Mesenchymal stem cell (in vitro differentiated cells and primary cell): ENCODE results near the gene GRB2. TPM values are rescaled to one million over a fixed set of nuclear protein-coding genes. Genes with fewer than 3 reads are reported as not detected.

Experiments used
- DNase-seq: peaks from one replicate; pipeline ENCODE4 v3.0.0-alpha.2; 2013
- H2AFZ ChIP-seq: one replicate; pipeline ENCODE4 v1.6.1; 2013; ENCODE audit warnings: low read depth, mild to moderate bottlenecking, control low read depth, inconsistent platforms, low read length, moderate library complexity
- H2AK5ac ChIP-seq: 2 replicates; pipeline ENCODE4 v1.6.1; 2013; ENCODE audit warnings: low read length, moderate library complexity, mild to moderate bottlenecking, inconsistent platforms; ENCODE audit not compliant: severe bottlenecking
- H2BK120ac ChIP-seq: one replicate; pipeline ENCODE4 v1.6.1; 2013; ENCODE audit warnings: low read depth, mild to moderate bottlenecking, inconsistent platforms, low read length, moderate library complexity
- H2BK12ac ChIP-seq, 2 experiments: one replicate each; pipeline ENCODE4 v1.6.1; 2013; ENCODE audit warnings: inconsistent platforms in 2 of 2, low read length in 2 of 2, mild to moderate bottlenecking in 2 of 2, moderate library complexity in 2 of 2, control low read depth in 1 of 2
- H2BK15ac ChIP-seq: one replicate; pipeline ENCODE4 v1.6.1; 2013; ENCODE audit warnings: mild to moderate bottlenecking, low read depth, inconsistent platforms; ENCODE audit not compliant: poor library complexity, severe bottlenecking
- H2BK5ac ChIP-seq: 2 replicates; pipeline ENCODE4 v1.6.1; 2013; ENCODE audit warnings: low read depth, mild to moderate bottlenecking, low read length, control low read depth, inconsistent platforms; ENCODE audit not compliant: poor library complexity, severe bottlenecking
- H3K14ac ChIP-seq, 2 experiments: one replicate each; pipeline ENCODE4 v1.6.1; 2013; ENCODE audit warnings: inconsistent platforms in 2 of 2, low read length in 2 of 2, control low read depth in 1 of 2, mild to moderate bottlenecking in 1 of 2, moderate library complexity in 1 of 2
- H3K18ac ChIP-seq, 2 experiments: one replicate each; pipeline ENCODE4 v1.6.1; 2013; ENCODE audit warnings: inconsistent platforms in 2 of 2, low read length in 2 of 2, control low read depth in 1 of 2, low read depth in 1 of 2, mild to moderate bottlenecking in 1 of 2
- H3K23ac ChIP-seq, 2 experiments: one replicate each; pipeline ENCODE4 v1.6.1; 2013; ENCODE audit warnings: inconsistent platforms in 2 of 2, low read length in 2 of 2, mild to moderate bottlenecking in 2 of 2, moderate library complexity in 2 of 2, control low read depth in 1 of 2
- H3K27ac ChIP-seq: 2 replicates; pipeline ENCODE4 v1.5.1; 2013; ENCODE audit warnings: mild to moderate bottlenecking, moderate library complexity, low read length, control low read depth, inconsistent platforms; ENCODE audit not compliant: poor library complexity, severe bottlenecking
- H3K27me3 ChIP-seq, 2 experiments: 2 replicates each; pipeline versions ENCODE4 v1.6.1 to v1.7.0; 2013; ENCODE audit warnings: low read length in 2 of 2, mild to moderate bottlenecking in 2 of 2, moderate library complexity in 2 of 2, control low read depth in 1 of 2, inconsistent platforms in 1 of 2; ENCODE audit not compliant: control insufficient read depth in 1 of 2, insufficient read depth in 1 of 2
- H3K36me3 ChIP-seq, 2 experiments: 2 replicates each; pipeline versions ENCODE4 v1.6.1 to v1.7.0; 2013; ENCODE audit warnings: low read length in 2 of 2, control low read depth in 1 of 2, inconsistent platforms in 1 of 2, low read depth in 1 of 2, mild to moderate bottlenecking in 1 of 2; ENCODE audit not compliant: insufficient read depth in 2 of 2, control insufficient read depth in 1 of 2
- H3K4ac ChIP-seq, 2 experiments: one replicate each; pipeline ENCODE4 v1.6.1; 2013; ENCODE audit warnings: inconsistent platforms in 2 of 2, low read length in 2 of 2, mild to moderate bottlenecking in 2 of 2, moderate library complexity in 2 of 2, control low read depth in 1 of 2, low read depth in 1 of 2
- H3K4me1 ChIP-seq: 2 replicates; pipeline ENCODE4 v1.6.1; 2013; ENCODE audit warnings: low read depth, low read length, control low read depth; ENCODE audit not compliant: control insufficient read depth, insufficient read depth
- H3K4me2 ChIP-seq: 2 replicates; pipeline ENCODE4 v1.6.1; 2013; ENCODE audit warnings: low read length, mild to moderate bottlenecking, inconsistent platforms; ENCODE audit not compliant: poor library complexity, severe bottlenecking
- H3K4me3 ChIP-seq, 2 experiments: 2 replicates each; pipeline versions ENCODE4 v1.5.1 to v1.7.0; 2013; ENCODE audit warnings: low read length in 2 of 2, mild to moderate bottlenecking in 2 of 2, control low read depth in 1 of 2, low read depth in 1 of 2; ENCODE audit not compliant: insufficient read depth in 1 of 2
- H3K79me1 ChIP-seq: replicated peaks from 2 replicates; pipeline ENCODE4 v1.6.1; 2013; ENCODE audit warnings: mild to moderate bottlenecking, control low read depth, low read length, inconsistent platforms; ENCODE audit not compliant: poor library complexity, severe bottlenecking
- H3K9ac ChIP-seq: 2 replicates; pipeline ENCODE4 v1.7.0; 2013; ENCODE audit warnings: mild to moderate bottlenecking, low read length, moderate library complexity
- H3K9me3 ChIP-seq: 2 replicates; pipeline ENCODE4 v1.7.0; 2013; ENCODE audit warnings: mild to moderate bottlenecking, low read length; ENCODE audit not compliant: control insufficient read depth
- H4K8ac ChIP-seq: one replicate; pipeline ENCODE4 v1.6.1; 2013; ENCODE audit warnings: inconsistent platforms, mild to moderate bottlenecking, low read length, moderate library complexity
- H4K91ac ChIP-seq: one replicate; pipeline ENCODE4 v1.6.1; 2013; ENCODE audit warnings: mild to moderate bottlenecking, low read length, inconsistent platforms
- WGBS: methylation state at CpG from one replicate; pipeline ENCODE4 v1.1.7; 2013; ENCODE audit warnings: mixed read lengths; 5-methylcytosine and 5-hydroxymethylcytosine counted together
- small RNA-seq: library from polyadenylated mRNA; stranded (forward); fragments of <200 nt; extraction: miRNeasy Mini kit (QIAGEN cat#:217004); gene quantifications from one replicate; pipeline ENCODE3, GENCODE V24; 2013; ENCODE audit warnings: low read depth

The GRB2 gene

DNA sequence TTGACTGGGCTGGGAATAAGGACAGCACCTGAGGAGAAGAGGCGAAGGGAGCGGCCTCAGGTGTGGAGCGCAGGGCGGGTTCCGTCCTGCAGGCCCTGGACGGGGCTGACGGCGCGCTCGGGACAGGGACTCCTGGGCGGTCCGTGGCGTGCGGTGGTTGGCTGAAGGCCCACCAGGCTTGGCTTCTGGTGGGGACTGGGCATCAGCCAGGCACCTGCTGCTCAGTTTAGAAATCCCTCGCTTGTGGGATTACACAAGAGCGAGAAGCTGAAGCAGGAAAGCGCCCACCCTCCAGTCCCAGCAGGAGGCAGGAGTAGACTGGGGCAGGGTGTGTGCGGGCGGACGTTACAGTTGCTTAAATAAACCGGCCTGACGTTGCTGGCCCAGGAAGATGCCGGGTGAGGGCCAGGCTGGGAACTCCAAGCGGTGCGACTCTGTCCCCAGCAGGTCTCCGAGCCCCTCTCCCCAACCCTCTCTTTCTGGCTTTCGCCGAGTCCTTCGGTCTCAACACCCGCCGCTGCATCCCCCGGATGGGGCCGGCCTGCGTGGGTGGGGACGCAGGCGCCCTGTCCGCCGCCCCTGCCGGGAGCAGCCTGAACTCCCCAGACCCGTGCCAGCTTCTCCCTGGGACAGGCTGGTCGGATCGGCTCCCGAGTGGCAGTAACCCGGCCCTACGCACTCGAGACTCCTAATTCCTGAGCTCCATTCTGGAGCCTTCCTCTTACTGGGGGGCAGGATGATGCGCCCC lies 135.1 kb downstream of the GRB2 start:
- Histone ChIP-seq H4K8ac (peak overlapping the region; percentile 92), H3K4me3 (peak overlapping the region; percentile 85 to 88), H3K9me3 (no peaks in the 10 kb centered on the region), H2AK5ac (no peak overlapping the region), H3K14ac (peak overlapping the region in 1 of 2 experiments; percentile 26), H4K91ac (peak overlapping the region; percentile 20), H3K27ac (no peak overlapping the region), H3K9ac (peak overlapping the region; percentile 88), H3K36me3 (peaks cover 21 to 30% of the 10 kb centered on the region in 2 experiments), H3K18ac (peak overlapping the region in 1 of 2 experiments; percentile 61), H2BK5ac (no peak overlapping the region), H2BK15ac (no peak overlapping the region), H2AFZ (peak overlapping the region; percentile 49), H3K27me3 (no peaks in the 10 kb centered on the region), H2BK120ac (no peak overlapping the region), H2BK12ac (no peak overlapping the region), H3K4me1 (peaks cover 18% of the 10 kb centered on the region), H3K4me2 (peak overlapping the region; percentile 85), H3K79me1 (peaks cover 12% of the 10 kb centered on the region), H3K4ac (peak overlapping the region in 1 of 2 experiments; percentile 6), H3K23ac (no peak overlapping the region)
- 3% methylated on average over 47 of the region's 47 CpGs for WGBS
- DNase-seq, result peak; percentile 86

DNA sequence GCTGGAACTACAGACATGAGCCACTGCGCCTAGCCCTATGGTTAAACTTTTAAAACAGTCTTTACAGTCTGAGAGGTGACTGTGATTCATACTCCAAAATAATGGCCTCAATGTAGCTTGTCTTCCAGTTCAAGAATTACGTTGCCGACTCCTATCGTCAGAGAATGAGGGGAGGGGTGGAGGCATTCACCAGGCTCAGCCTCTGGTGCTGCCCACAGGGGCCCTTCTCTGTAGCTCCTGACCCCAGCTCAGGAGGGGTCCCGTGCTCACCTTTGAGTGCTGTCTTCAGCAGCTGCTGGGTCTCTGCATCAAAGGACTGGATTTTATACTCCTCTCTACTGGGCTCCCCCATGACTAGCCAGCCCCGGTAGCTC lies 135.6 kb downstream of the GRB2 start:
- H4K91ac ChIP-seq, result peak overlapping the region; percentile 20
- peak overlapping the region; percentile 49 for H2AFZ ChIP-seq
- no peak overlapping the region for H3K18ac ChIP-seq
- DNase-seq, result no peak
- H3K79me1 ChIP-seq, result peaks cover 13% of the 10 kb centered on the region
- no peaks in the 10 kb centered on the region for H3K27me3 ChIP-seq
- no peak overlapping the region for H4K8ac ChIP-seq
- no peak overlapping the region for H3K14ac ChIP-seq
- H2BK15ac ChIP-seq, result no peak overlapping the region
- no peak overlapping the region for H2BK12ac ChIP-seq
- H2AK5ac ChIP-seq, result no peak overlapping the region
- no peaks in the 10 kb centered on the region for H3K9me3 ChIP-seq
- H3K4ac ChIP-seq, result peak overlapping the region in 1 of 2 experiments; percentile 6
- H3K36me3 ChIP-seq, result peaks cover 26 to 34% of the 10 kb centered on the region in 2 experiments
- peak overlapping the region; percentile 85 to 88 for H3K4me3 ChIP-seq
- no peak overlapping the region for H2BK120ac ChIP-seq
- H3K27ac ChIP-seq, result no peak overlapping the region
- WGBS, result 36% methylated on average over 6 of the region's 6 CpGs
- peak overlapping the region; percentile 85 for H3K4me2 ChIP-seq
- H3K9ac ChIP-seq, result peak overlapping the region; percentile 88
- H3K4me1 ChIP-seq, result peaks cover 18% of the 10 kb centered on the region
- no peak overlapping the region for H3K23ac ChIP-seq
- no peak overlapping the region for H2BK5ac ChIP-seq

Small RNA genes lying within 50 kb of the gene (small RNA-seq; reads per million reads assigned to genes)
- 0.86 reads per million for gene MIR3678
- gene RF00019, result not detected
- gene RNU6-938P, result not detected
